ENCODE measurements around the gene GPR161. TPM values are rescaled to one million over a fixed set of nuclear protein-coding genes. Genes with fewer than 3 reads are reported as not detected.

The GPR161 gene
- total and polyA plus RNA-seq, 9 of the 15 experiments (the other 6 are each of a cell fraction or from before 2014, with no cell fraction given) = 0.15 to 2.4 (median 0.76) TPM

DNA sequence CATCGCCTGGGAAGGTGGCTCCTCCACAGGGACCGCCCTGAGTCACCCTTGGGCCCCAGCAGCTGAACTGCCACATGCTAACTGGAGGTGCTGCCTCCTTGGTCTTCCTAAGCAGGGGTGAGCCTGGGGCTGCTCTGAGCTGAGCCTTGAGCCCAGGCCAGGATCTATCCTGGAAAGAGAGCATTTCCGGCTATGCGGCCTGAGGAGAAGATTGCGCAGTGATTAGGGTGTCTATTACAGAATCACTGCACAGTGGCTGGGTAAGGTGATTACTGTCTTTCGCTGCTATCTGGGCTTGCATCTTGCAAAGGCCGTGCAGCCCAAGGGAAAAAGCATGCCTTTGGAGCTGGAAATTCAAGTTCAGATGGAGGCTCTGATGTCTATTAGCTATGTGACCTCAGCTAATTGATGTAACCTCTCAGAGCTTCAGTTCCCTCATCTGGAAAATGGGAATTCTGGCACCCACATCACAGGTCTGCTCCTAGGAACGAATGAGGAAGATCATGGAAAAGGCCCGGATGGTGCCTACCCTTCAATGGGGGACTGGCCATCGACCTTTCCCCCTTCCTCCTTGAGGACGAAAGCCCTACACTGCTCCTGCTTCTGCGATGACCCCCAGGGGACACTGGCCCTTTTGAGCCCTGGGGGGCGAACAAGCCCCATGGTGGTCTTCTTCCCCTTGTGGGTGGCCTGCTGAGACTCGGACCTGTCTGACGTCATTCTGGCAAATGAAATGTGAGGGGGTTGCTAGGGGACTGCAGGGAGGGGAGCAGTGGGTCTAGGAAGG, 38.0 kb downstream of the GPR161 start:
- DNase-seq (ENCODE audit: extremely low read depth in 1 of 4, low spot score in 3 of 4) (no peak), ATAC-seq (peak; percentile 15), FAIRE-seq (no peak)
- intact Hi-C loops (cut with micrococcal nuclease) (loop anchor here (10.0 kb wide), 2 partner anchors 126 to 336 kb away; partner anchors contain the start of gene SFT2D2), in situ Hi-C loops (cut with MboI) (loop anchor here (10.0 kb wide), 1 partner anchor 486 kb away; no protein-coding TSS in a partner anchor)
- no peak overlapping the region for H3K4me3 ChIP-seq
- no peak overlapping the region for H2AFZ ChIP-seq (ENCODE audit: low read depth, low read length)
- peaks cover 9 to 37% of the 10 kb centered on the region in 2 experiments; a peak in 4 of 5 replicates for H3K27me3 ChIP-seq (ENCODE audit: control insufficient read depth in 2 of 2, insufficient read depth in 2 of 2, low read length in 2 of 2)
- no TSS peak for BruUV-seq (replicated peaks)
- no peaks in the 10 kb centered on the region for H4K20me1 ChIP-seq (replicated peaks; ENCODE audit: control insufficient read depth, insufficient read depth, low read length)
- peak overlapping the region in 1 of 2 experiments; percentile 31; a peak in 1 of 4 replicates for H3K9ac ChIP-seq (ENCODE audit: insufficient read depth in 1 of 2, low read depth in 2 of 2, low read length in 2 of 2)
- no peaks in the 10 kb centered on the region for H3K79me2 ChIP-seq (ENCODE audit: control insufficient read depth, insufficient read depth, low read length)
- no peaks in the 10 kb centered on the region for H3K9me1 ChIP-seq (ENCODE audit: control insufficient read depth, insufficient read depth, low read length)
- no peaks in the 10 kb centered on the region for H3K9me3 ChIP-seq (replicated peaks; ENCODE audit: control insufficient read depth, insufficient read depth, low read depth, low read length)
- H3K4me1 ChIP-seq (replicated peaks in 1 of 2; ENCODE audit: control insufficient read depth in 2 of 2, insufficient read depth in 2 of 2, low read length in 2 of 2) = no peaks in the 10 kb centered on the region; a peak in 1 of 5 replicates
- ChIA-PET CTCF (ENCODE audit: low intra/inter-chr PET ratio) (no interaction called here), POLR2A (interaction anchor here (0.6 to 1.2 kb wide), 4 partner anchors 13 to 550 kb away, joined by 3 to 5 read pairs (median 3); no protein-coding TSS in a partner anchor)
- no peak overlapping the region for H3K27ac ChIP-seq (ENCODE audit: extremely low read depth, low read depth, low read length)
- 28% methylated on average over 15 of the region's 15 CpGs for WGBS (ENCODE audit: insufficient coverage, low coverage, missing lambda C conversion rate)
- TF ChIP-seq CBFA2T3 (IDR thresholded peaks at IDR 0.05) (peak; percentile 26; the same call in 1 of the 2 replicates), RCOR1 (IDR thresholded peaks at IDR 0.05; ENCODE audit: borderline replicate concordance in 1 of 2, low read depth in 2 of 2, low read length in 2 of 2) (peak in 1 of 2 experiments; percentile 60; a peak in 1 of 4 replicates), KDM1A (IDR thresholded peaks at IDR 0.05) (peak in 1 of 2 experiments; percentile 40; a peak in 1 of 4 replicates), SUPT5H (IDR thresholded peaks at IDR 0.05) (no peak)
- H3K36me3 ChIP-seq (ENCODE audit: control insufficient read depth, insufficient read depth, low read length) = no peaks in the 10 kb centered on the region
- H3K4me2 ChIP-seq (ENCODE audit: insufficient read depth, low read length) = no peak overlapping the region

Data from K562 (cell line).